ENCODE measurements around the gene ZFYVE21.

GRCh38 chr14:103749452-103749851 is 33.8 kb downstream of the ZFYVE21 start:
- TF ChIP-seq POLR2A (IDR thresholded peaks at IDR 0.05) (no peak), CTCF (IDR thresholded peaks at IDR 0.05) (no peak)
